ENCODE results near the gene STMP1.

STMP1 gene

GRCh38 chr7:135715673-135716072 lies 53.4 kb downstream of the STMP1 start:
- FAIRE-seq = no peak
- TF ChIP-seq POLR2AphosphoS5 (IDR thresholded peaks at IDR 0.05; ENCODE audit: low read depth, low read length) (no peak), TAF1 (IDR thresholded peaks at IDR 0.05; ENCODE audit: borderline replicate concordance, low read depth, low read length) (no peak), POLR2A (IDR thresholded peaks at IDR 0.05; ENCODE audit: low read depth, low read length) (no peak)

DNA sequence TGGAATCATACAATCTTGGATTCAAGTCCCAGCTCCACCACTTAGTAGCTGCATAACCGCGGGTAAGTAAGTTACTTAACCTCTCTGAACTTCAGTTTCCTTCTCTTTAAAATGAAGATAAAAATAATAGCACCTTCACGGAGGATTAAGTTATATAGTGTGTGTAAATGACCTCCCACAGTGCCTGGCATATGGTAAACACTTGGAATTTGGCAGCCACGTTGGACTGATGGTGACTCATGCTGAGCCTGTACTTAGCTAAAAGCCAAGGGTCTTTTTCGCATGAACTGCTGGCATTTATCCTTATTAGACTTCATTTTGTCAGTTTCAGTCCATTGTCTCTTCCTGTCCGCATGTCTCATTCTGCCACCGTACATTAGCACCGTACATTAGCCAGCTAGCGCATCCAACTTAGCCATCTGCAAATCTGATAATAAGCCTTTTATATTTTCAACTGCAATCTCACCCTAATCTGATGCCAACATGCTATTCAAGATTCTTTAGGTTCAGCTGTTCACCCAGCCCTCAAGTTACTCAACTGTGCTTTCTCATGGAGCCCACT lies 54.4 kb downstream of the STMP1 start:
- DNase-seq (ENCODE audit: insufficient read length) (no peak), FAIRE-seq (no peak)
- TF ChIP-seq POLR2A (IDR thresholded peaks at IDR 0.05; ENCODE audit: low read depth, low read length) = no peak

More at GRCh38 chr7:135715673-135716072, 53.4 kb downstream of the STMP1 start:
- no peak for DNase-seq (ENCODE audit: insufficient read length)

GRCh38 chr7:135717693-135718092 lies 55.4 kb downstream of the STMP1 start:
- FAIRE-seq (no peak), DNase-seq (ENCODE audit: insufficient read length) (no peak)
- TF ChIP-seq POLR2A (IDR thresholded peaks at IDR 0.05; ENCODE audit: low read depth, low read length) (no peak), TAF1 (IDR thresholded peaks at IDR 0.05; ENCODE audit: borderline replicate concordance, low read depth, low read length) (no peak), POLR2AphosphoS5 (IDR thresholded peaks at IDR 0.05; ENCODE audit: low read depth, low read length) (no peak)

GRCh38 chr7:135718219-135718618 lies 55.9 kb downstream of the STMP1 start:
- DNase-seq (ENCODE audit: insufficient read length) (no peak), FAIRE-seq (no peak)
- TF ChIP-seq TAF1 (IDR thresholded peaks at IDR 0.05; ENCODE audit: borderline replicate concordance, low read depth, low read length) (no peak), POLR2A (IDR thresholded peaks at IDR 0.05; ENCODE audit: low read depth, low read length) (no peak), POLR2AphosphoS5 (IDR thresholded peaks at IDR 0.05; ENCODE audit: low read depth, low read length) (no peak)

DNA sequence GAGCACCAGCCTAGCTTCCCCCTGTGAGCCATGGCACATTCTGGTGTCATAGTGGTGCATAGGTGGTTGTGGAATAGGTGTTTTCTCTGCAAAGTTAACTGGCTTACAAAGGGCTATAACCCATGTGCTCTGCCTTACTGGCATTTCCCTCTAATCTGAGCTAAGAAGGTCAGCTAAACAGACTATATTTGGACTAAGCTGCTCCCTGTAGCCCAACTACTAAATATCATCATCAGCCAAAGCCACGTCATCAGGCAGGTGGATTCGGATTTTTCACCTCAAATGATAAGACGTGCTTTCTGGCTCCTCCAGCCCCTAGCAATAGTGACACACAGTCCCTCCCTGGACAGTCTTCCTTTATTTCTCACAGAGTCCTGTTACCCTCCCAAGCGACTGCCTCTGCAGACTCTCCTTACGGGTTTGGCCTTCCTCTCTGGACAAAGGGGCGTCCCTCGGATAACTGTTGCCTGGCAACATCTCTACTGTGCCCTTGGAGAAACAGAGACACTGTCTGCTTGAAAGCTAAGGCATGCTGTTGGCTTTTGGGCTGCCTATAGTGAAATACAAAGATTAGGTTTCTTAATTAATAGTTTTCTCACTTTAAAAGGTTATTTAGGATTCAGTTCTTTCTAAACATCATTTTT lies 56.6 kb downstream of the STMP1 start:
- no peak for FAIRE-seq
- DNase-seq (ENCODE audit: insufficient read length) = no peak
- no peak for TF ChIP-seq POLR2A (IDR thresholded peaks at IDR 0.05; ENCODE audit: low read depth, low read length)
- TF ChIP-seq POLR2AphosphoS5 (IDR thresholded peaks at IDR 0.05; ENCODE audit: low read depth, low read length) = no peak
- TF ChIP-seq TAF1 (IDR thresholded peaks at IDR 0.05; ENCODE audit: borderline replicate concordance, low read depth, low read length) = no peak

- FAIRE-seq = no peak
- no peak for DNase-seq (ENCODE audit: insufficient read length)
- no peak for TF ChIP-seq TAF1 (IDR thresholded peaks at IDR 0.05; ENCODE audit: borderline replicate concordance, low read depth, low read length)
- TF ChIP-seq POLR2AphosphoS5 (IDR thresholded peaks at IDR 0.05; ENCODE audit: low read depth, low read length) = no peak
- TF ChIP-seq POLR2A (IDR thresholded peaks at IDR 0.05; ENCODE audit: low read depth, low read length) = no peak
Measured at GRCh38 chr7:135719688-135720087, 57.4 kb downstream of the STMP1 start.

DNA sequence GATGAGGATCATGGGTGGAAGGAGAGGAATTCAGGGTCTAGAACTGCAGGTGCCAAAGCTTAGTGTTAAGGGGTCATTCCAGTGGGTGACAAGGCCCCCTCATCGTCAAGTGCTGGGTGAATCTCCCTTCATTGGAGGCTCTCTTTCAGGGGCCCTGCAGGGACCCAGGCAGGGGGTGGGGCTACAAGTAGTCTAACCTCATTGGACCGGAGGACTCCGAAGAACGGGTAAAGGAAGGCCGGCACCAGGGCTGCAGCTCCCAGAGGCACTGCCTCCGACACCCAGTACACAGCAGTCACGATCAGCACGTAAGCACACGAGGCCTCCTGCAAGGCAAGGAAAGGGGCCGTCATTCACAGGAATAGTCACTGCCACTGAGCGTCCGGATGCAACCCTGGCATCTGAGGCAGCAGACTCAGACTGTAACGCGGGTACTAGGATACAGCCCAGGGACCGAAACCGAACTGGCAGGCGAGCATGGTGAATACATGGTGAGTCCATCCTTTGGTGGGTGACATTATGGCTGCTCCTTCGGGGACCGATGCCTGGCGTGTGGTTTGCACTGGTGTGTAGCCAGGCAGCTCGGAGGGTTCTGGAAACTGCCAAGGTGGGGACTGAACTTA lies 59.0 kb downstream of the STMP1 start:
- FAIRE-seq (no peak), DNase-seq (ENCODE audit: insufficient read length) (no peak)
- no peak for TF ChIP-seq POLR2AphosphoS5 (IDR thresholded peaks at IDR 0.05; ENCODE audit: low read depth, low read length)

DNA sequence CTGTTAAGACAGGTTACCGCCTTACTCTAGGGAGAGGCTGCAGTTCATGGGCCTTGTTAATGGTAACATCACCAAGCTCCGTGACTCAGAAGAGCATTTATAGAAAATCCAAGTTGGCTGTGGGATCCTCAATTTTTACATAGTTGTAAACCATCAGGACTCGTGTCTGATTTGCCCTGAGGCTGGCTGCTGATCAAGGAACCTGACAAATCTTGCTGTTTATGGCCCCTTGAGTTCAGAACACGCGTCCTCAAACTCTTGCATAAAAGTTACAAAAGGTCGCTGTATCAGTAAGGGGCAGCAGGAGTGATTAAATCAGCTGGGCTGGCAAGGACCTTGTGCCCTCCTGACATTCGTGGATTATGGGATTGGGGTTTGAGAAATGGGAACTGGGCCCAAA lies 61.1 kb downstream of the STMP1 start:
- no peak for FAIRE-seq

More for the DNA sequence above, 61.1 kb downstream of the STMP1 start:
- TF ChIP-seq POLR2AphosphoS5 (IDR thresholded peaks at IDR 0.05; ENCODE audit: low read depth, low read length) = no peak
- TF ChIP-seq TAF1 (IDR thresholded peaks at IDR 0.05; ENCODE audit: borderline replicate concordance, low read depth, low read length) = no peak
- no peak for TF ChIP-seq POLR2A (IDR thresholded peaks at IDR 0.05; ENCODE audit: low read depth, low read length)
- DNase-seq (ENCODE audit: insufficient read length) = no peak

Measured in GM12892 (cell line).